Right renal cortex interstitium (tissue), 3 donors: ENCODE measurements around the gene ITPR1. TPM values are rescaled to one million over a fixed set of nuclear protein-coding genes. Genes with fewer than 3 reads are reported as not detected.

Experiments
- DNase-seq, 3 donors: peaks; one replicate each; pipeline ENCODE4 v3.0.0-alpha.2; 2013; ENCODE audit warnings: low read depth in 3 of 3, low spot score in 2 of 3
- polyA plus RNA-seq, 3 donors: library from polyadenylated mRNA; unstranded; fragments of 120-200 nt; gene quantifications; one replicate each; pipeline ENCODE4 v1.2.1, GENCODE V29; 2013; ENCODE audit not compliant: insufficient read length in 3 of 3

ITPR1 gene
- polyA plus RNA-seq, 3 donors = 53.7 to 55.5 (median 53.7) TPM

- no peak for DNase-seq
Observed at GRCh38 chr3:4836516-4836915, 343.4 kb downstream of the ITPR1 start.

DNA sequence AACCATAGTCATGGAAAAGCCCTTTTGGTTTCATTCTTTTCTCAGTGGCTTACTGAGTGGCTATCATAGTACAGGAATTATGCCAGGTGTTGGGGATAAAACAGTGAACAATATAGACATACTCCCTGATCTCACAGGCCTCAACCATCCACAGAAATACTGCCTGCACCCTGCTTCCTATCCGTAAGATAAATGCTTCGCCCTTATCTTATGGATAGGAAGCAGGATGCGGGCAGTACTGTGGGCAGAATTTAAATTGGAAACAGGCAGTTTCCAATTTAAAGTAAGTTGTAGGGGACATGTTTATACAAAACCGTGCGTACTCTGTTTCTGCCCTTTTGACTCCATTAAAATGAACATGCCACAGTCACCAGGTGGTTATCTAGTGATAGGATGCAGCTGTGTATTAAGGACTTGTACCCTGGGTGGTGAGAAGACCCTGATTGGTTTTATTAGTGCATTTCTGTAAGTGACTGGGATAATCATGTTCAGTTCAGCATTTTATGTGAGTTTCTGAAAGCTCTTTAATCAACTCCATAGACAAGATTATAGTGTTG, 344.3 kb downstream of the ITPR1 start:
- DNase-seq = no peak

- DNase-seq = no peak
Observed at GRCh38 chr3:4838621-4839022, 345.5 kb downstream of the ITPR1 start.

- no peak for DNase-seq
Observed at GRCh38 chr3:4839278-4839677, 346.1 kb downstream of the ITPR1 start.

DNA sequence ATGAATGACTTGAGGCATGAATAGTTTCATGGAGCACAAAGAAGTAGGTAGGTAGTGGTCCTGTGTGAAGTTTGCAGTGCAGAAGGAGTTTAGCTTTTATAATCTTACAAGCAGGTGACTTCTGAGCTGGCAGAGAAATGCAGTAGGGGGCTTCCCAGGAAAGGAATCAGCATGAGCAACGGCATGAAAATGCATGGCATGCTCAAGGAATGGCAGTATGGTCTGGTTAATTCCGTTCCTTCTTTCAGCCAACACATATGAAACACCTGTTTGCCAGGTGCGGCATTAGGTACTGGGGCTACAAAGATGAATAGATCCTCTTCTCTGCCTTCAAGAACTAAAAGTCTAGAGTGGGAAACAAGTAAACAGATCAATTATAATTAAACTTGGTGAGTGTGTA, 348.1 kb downstream of the ITPR1 start:
- DNase-seq = no peak

GRCh38 chr3:4841776-4842440, 348.8 kb downstream of the ITPR1 start:
- DNase-seq = no peak

DNA sequence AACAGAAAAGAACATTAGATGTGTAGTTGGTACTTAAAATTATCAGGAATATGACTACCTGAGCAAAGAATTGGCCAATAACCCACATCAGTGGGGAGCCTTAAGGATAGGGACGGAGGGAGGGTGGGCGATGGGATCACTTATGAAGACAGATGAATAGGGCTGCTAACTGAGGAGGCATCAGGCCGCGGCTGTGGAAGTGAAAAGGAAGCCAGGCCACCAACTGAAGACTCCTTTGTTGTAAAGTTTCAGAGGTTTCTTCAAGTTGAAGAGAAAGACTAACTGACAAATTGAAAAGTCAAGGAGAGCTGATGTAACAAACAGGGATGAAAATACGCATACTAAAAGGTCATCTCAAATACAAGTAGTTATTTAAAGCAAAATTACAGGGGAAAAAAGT, 350.5 kb downstream of the ITPR1 start:
- no peak for DNase-seq

GRCh38 chr3:4845882-4846281, 352.7 kb downstream of the ITPR1 start:
- no peak for DNase-seq

GRCh38 chr3:4846543-4846942, 353.4 kb downstream of the ITPR1 start:
- no peak for DNase-seq

DNA sequence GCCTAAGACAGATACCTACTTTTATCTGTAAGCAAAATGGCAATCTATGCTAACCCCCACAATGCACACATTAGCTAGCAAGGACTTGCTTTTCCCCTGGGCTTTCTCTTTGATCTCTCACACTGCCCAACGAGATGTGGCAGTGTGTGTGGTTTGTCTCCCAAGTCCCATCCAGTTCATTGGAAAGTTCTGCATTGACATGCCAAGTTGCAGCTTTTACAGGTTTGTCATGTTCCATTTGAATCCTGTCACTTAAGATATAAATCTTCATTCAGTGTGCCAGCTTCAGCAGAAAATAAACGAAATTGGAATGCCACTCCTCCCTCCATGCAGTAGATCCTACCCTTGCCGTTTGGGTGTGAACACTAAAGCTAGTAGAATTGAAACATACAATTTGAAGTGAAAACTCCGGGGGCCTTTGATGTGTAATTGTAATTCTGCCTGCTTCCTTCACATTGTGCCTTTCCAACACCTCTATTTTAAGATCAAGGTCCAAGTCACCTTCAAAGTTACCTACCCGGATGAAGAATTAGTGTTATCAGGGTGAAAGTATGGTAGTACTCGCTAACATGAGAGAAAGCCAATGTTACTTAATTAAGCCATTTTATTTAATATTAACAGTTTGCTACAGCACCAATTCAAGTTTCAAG, 355.2 kb downstream of the ITPR1 start:
- DNase-seq = no peak

DNA sequence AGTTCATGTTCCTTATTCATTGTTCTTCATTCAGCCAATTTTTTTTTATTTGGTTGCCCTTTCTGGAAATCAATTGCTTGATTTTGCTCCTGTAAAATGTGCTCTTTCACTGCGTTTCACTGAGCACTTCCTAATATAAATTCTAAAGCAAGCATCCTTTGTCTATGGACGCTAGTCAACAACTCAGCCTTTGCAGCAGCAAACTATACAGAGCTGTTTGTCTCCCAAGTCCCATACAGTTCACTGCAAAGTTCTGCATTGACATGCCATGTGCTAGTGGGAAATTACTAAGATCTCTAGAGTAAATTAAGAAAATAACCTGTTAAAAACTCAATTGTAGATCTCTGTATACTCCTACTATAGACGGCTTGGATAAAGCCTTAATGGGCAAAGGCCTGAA, 356.0 kb downstream of the ITPR1 start:
- DNase-seq = no peak

DNA sequence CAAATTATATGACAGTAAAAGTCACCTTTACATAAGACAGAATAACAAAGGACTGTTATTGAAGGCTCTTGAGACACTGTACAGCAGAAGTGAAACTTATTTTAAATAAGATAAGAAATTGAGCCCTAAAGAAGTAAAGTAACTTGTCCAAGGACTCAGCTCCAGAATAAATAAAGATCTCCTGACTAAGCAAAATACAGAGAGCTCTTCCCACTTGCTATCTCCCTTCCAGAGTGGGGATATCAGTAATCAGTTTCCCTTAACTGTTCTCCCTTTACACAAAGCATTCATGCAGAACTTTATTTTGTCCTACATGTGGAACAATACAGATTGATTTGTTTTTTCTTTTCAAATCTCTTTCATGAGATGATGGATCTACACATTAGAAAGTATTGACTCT, 356.6 kb downstream of the ITPR1 start:
- DNase-seq = no peak

GRCh38 chr3:4850211-4850927, 357.2 kb downstream of the ITPR1 start:
- DNase-seq = no peak

- no peak for DNase-seq
Observed at GRCh38 chr3:4850928-4851265, 357.7 kb downstream of the ITPR1 start.

- no peak for DNase-seq
Observed at GRCh38 chr3:4852780-4853748, 359.9 kb downstream of the ITPR1 start.

DNA sequence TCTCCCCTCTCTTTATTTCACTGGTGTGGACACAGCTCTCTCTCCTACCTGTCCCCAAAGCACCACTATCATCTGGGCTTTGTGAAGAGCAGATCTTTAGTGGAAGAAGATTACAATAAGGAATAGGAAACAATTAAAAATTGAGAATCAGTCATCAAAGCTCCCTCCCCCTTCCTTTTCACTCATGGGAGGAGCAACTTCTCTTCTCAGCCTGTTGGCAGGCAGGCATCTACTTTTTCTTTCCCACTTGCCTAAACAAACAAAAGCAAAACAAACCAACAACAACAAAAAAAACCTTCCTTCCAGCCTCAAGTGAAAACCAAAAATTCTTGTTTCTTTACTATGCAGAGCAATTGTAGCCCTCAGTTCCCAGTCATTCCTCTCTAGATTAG, 360.6 kb downstream of the ITPR1 start:
- no peak for DNase-seq

DNA sequence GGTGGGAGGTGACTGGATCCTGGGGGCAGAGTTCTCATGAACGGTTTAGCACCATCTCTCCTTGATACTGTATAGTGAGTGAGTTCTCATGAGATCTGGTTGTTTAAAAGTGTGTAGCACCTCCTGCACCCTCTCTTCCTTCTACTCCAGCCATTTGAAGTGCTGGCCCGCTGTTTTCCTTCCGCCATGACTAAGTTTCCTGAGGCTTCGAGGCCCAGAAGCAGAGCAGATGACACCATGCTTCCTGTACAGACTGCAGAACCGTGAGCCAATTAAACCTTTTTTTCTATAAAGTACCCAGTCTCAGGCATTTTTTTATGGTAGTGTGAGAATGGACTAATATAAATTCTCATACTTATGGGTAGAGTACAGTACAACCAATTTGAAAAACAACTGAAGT, 362.5 kb downstream of the ITPR1 start:
- no peak for DNase-seq

GRCh38 chr3:4856136-4856535, 363.0 kb downstream of the ITPR1 start:
- DNase-seq = no peak

DNA sequence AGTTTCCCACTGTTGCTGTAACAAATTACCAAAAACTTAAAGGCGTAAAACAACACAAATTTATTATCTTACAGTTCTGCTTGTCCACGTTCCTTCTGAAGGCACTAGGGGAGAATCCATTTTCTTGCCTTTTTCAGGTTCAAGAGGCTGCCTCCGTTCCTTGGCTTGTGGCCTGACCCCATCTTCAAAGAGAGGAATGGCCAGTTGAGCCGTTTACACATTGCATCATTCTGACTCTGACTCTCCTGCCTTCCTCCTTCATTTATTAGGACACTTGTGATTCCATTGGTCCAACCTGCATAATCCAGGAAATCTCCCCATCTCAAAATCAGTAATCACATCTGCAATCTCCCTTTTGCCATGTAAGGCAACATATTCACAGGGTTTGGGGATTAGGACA, 363.4 kb downstream of the ITPR1 start:
- DNase-seq = no peak

DNA sequence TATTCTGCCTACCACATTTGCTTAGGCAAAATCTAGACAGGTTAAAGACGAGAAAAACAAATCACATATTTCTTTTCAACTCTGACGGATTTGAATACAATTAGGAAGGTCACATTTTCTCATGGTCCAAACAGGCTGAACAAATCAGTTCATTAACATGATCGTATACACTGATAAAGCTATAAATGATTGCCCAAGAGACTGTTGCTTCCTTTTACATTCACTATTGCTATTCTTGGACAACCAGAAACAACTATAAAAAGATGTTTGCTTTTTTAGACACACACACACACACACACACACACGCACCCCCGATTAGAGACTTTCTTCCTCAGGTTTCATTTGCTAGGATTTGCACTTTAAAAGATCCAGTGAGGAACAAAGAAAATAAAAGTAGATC, 363.8 kb downstream of the ITPR1 start:
- no peak for DNase-seq

GRCh38 chr3:4859788-4860187, 366.6 kb downstream of the ITPR1 start:
- DNase-seq = no peak
